HEK293T (cell line): ENCODE measurements around the gene DESI1.

Source experiments
- FOXA1 ChIP-seq: fragments of 450-650 bp; IDR thresholded peaks from 2 replicates; pipeline ENCODE4 v1.6.1; 2016; ENCODE audit warnings: mild to moderate bottlenecking
- HDGF ChIP-seq: fragments of 450-650 bp; IDR thresholded peaks from 2 replicates; pipeline ENCODE4 v1.6.1; 2017; ENCODE audit warnings: antibody characterized with exemption, borderline replicate concordance
- NFRKB ChIP-seq: fragments of 450-650 bp; IDR thresholded peaks from 2 replicates; pipeline ENCODE4 v1.6.1; 2016; ENCODE audit warnings: mild to moderate bottlenecking, moderate library complexity
- SP1 ChIP-seq: fragments of 450-650 bp; IDR thresholded peaks from 2 replicates; pipeline ENCODE4 v1.6.1; 2017
- TARDBP ChIP-seq: fragments of 450-650 bp; IDR thresholded peaks from 2 replicates; pipeline ENCODE4 v1.6.1; 2016

- TF ChIP-seq SP1: no peak
- no peak for TF ChIP-seq NFRKB
- TF ChIP-seq FOXA1: no peak
- no peak for TF ChIP-seq TARDBP
- no peak for TF ChIP-seq HDGF
Measured at GRCh38 chr22:41587347-41587723, 33.5 kb downstream of the DESI1 start.
